Astrocyte (in vitro differentiated cells and primary cell): Measurements from ENCODE around the gene ACTN2.

ENCODE experiments used
- CTCF ChIP-seq: IDR thresholded peaks from 2 replicates; pipeline ENCODE4 v1.5.1; 2011; ENCODE audit warnings: low read depth, mild to moderate bottlenecking, inconsistent platforms, low read length, moderate library complexity; ENCODE audit not compliant: insufficient read depth
- EZH2 ChIP-seq: IDR thresholded peaks from 2 replicates; pipeline ENCODE4 v1.6.1; 2012; ENCODE audit warnings: mild to moderate bottlenecking, low read length, inconsistent platforms; ENCODE audit not compliant: insufficient read depth

- TF ChIP-seq CTCF (no peak), EZH2 (no peak)
Measured at GRCh38 chr1:236808005-236808404, 121.7 kb downstream of the ACTN2 start.
